ENCODE data around the gene FOXN3. TPM values are rescaled to one million over a fixed set of nuclear protein-coding genes. Genes with fewer than 3 reads are reported as not detected.

The FOXN3 gene
- total and polyA plus RNA-seq, 2 donors (not counting 3 experiments of a cell fraction or from before 2014, with no cell fraction given) = 16.9 to 41.8 TPM

GRCh38 chr14:89284333-89285058, 132.5 kb downstream of the FOXN3 start:
- FAIRE-seq = peak; percentile 68
- Histone ChIP-seq H3K4me2 (ENCODE audit: insufficient read depth, low read length) (no peak overlapping the region), H3K4me3 (replicated peaks in 1 of 3; ENCODE audit: insufficient read depth in 1 of 3, low read depth in 1 of 3, low read length in 3 of 3) (no peak overlapping the region), H4K20me1 (replicated peaks; ENCODE audit: control insufficient read depth, extremely low read depth, insufficient read depth, low read length) (no peaks in the 10 kb centered on the region), H2AFZ (ENCODE audit: low read depth, low read length) (no peak overlapping the region), H3K9me3 (replicated peaks; ENCODE audit: control insufficient read depth, insufficient read depth, low read length) (no peaks in the 10 kb centered on the region), H3K4me1 (ENCODE audit: control insufficient read depth, extremely low read depth, insufficient read depth, low read length) (peaks cover 8% of the 10 kb centered on the region), H3K9ac (replicated peaks; ENCODE audit: extremely low read depth, insufficient read depth, low read length) (no peak overlapping the region), H3K79me2 (ENCODE audit: control insufficient read depth, insufficient read depth, low read length) (no peaks in the 10 kb centered on the region), H3K27me3 (ENCODE audit: control insufficient read depth in 2 of 2, insufficient read depth in 2 of 2, low read length in 2 of 2) (no peaks in the 10 kb centered on the region), H3K9me1 (replicated peaks; ENCODE audit: control insufficient read depth, extremely low read depth, insufficient read depth, low read length) (no peaks in the 10 kb centered on the region), H3K27ac (ENCODE audit: insufficient read depth, low read depth, low read length) (peak overlapping the region; percentile 10), H3K36me3 (ENCODE audit: control insufficient read depth in 2 of 2, extremely low read depth in 1 of 2, insufficient read depth in 2 of 2, low read length in 2 of 2) (no peaks in the 10 kb centered on the region)
- no TSS peak for BruUV-seq (replicated peaks)
- intact Hi-C loops (cut with micrococcal nuclease) = no loop called here
- dilution Hi-C loops (cut with MboI; ENCODE audit: extremely low pct_ligation_motif_present, low sequenced_read_pairs) = no loop called here
- DNase-seq (ENCODE audit: low read depth, low spot score) = peak; percentile 32
- TF ChIP-seq EZH2 (IDR thresholded peaks at IDR 0.05; ENCODE audit: borderline replicate concordance, low read depth, low read length, severe bottlenecking) (no peak), MYC (IDR thresholded peaks at IDR 0.05; ENCODE audit: low read depth, low read length) (no peak), GATA2 (IDR thresholded peaks at IDR 0.05; ENCODE audit: insufficient read depth, insufficient read length, low read depth, low read length) (no peak), CTCF (IDR thresholded peaks at IDR 0.05; ENCODE audit: extremely low read depth in 1 of 2, insufficient read depth in 1 of 2, low read depth in 1 of 2, low read length in 2 of 2) (no peak), MAX (IDR thresholded peaks at IDR 0.05; ENCODE audit: insufficient read depth, insufficient read length) (no peak), JUN (IDR thresholded peaks at IDR 0.05; ENCODE audit: borderline replicate concordance, insufficient read depth, insufficient read length, low read depth) (no peak), POLR2A (IDR thresholded peaks at IDR 0.05; ENCODE audit: low read depth, low read length) (no peak), FOS (IDR thresholded peaks at IDR 0.05; ENCODE audit: borderline replicate concordance, insufficient read depth, low read length) (no peak), POLR2AphosphoS5 (IDR thresholded peaks at IDR 0.05; ENCODE audit: insufficient read depth, low read depth, low read length) (no peak)
- POLR2A ChIA-PET = no interaction called here
- CTCF ChIA-PET = no interaction called here
